Hypothalamus (tissue), 51 donors: Measurements from ENCODE around the gene ADORA3.

Experiments
- DNase-seq, 51 donors: peaks; one replicate each; lab custom pipeline; 2025; lab: John Stamatoyannopoulos, UW

ADORA3 gene

DNA sequence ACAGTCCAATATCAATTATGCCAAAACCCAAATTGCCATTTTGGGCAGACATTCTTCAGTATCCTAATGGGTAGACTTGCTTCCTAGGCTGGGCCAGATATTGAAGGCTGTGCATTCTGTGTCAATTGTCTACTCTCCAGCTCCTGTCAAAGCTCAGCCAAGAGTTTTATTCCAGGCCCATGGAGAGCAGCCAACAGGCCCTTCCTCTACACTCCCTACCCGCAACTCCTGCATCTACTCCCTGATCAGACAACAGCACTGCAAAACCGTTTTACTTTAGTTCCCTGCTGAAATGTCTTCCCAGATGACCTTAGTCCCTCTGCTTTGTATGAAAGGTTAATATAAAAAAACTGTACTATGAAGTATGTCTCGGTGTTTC lies 6.6 kb upstream of the ADORA3 start:
- DNase-seq, result peak in 10 of 51 donors; percentile 18 to 57 (median 32)

GRCh38 chr1:111507411-111508201 lies 4.2 kb upstream of the ADORA3 start:
- peak in 31 of 51 donors; percentile 39 to 85 (median 61) for DNase-seq

GRCh38 chr1:111506561-111506960 lies 3.1 kb upstream of the ADORA3 start:
- no peak for DNase-seq

DNA sequence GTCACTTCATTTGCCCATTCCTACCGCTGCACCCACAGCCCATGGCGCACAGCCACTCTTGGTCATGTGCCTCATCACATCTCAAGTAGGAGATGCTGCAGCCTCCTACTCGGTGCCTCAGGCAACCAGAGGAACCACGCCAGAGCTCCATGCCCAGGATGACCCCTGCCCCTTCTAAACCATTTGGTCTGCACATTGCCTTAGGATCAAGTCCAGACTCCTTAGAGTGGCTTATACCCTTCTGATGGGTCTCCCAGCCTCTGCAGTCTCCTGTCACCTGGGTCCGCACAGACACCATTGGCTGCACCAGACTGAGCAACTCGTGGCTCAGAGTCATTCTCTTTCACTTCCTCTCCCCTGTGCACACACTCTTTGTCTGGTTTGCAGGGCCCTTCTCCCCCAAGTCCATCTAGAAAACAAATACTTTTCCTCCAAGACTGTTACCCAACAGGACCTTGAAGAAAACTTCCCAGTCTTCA lies 2.2 kb upstream of the ADORA3 start:
- DNase-seq, result peak in 6 of 51 donors; percentile 13 to 37 (median 21)

DNA sequence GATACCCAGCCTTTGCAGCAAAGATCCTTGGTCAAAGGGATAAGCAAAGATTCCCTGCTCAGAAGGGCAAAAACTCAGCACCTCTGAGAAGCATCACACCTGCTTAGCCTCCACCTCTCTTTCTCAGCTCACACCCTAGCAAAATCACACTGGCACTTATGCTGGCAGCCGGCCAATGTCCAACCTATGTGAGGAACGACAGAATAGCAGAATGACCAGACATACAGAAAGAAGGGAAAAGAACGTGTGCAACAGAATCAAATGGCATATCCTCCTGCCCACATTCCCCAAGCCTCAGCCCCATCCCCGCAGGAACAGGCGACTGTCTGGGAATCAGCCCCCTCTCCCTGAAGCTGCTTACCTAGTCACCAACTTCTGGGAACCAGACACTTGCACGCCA lies 664 bp upstream of the ADORA3 start:
- no peak for DNase-seq

DNA sequence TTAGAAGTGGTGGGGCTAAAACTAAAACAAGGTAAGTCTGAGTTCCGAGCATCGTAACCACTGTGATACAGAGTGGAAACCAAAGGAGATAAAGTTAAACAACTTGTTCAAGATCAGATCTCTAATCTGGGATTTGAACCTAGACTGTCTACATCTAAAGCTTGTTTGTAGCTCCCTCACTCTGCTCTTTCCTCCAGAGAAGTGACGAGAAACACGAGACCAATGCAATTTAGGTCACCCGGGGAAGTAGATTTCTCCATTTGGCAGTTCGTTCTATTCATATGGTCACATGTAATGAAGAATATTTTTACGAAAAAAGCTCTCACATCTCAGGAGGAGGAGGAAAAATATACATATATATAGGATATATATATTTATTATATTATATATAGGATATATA lies 1.8 kb downstream of the ADORA3 start:
- no peak for DNase-seq

DNA sequence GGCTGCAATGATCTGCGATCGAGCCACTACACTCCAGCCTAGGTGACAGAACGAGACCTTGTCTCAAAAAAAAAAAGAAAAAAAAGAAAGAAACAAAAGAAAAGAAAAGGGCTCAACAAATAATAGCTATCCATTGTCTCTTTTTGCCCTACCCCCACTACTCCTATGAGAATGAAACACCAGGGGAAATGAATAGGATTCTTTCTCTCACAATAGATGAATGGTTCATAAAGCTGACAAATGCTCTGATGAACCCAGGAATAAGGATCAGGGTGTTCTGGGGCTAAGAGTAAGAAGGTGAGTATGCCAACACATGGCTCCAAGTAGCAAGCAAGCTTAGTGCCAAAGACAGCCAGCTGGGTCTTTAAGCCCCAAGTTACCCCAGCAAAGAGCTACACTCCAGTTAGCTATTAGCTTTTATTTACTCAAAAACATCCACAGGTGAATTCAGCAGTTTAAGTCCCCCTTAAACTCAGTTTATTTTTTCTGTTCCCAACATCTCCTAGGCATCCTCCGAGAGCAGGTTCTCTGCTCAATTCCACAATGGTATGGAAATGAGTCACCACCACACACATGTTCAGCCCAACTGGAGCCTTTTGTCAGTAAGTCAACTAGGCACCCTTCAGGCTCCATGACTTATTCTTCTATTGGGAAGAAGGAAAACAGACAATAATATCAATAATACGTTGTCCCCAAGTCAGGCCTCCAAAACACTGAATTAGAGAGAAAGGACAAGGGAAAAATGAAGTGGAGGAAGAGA lies 4.2 kb downstream of the ADORA3 start:
- peak in 1 of 51 donors; percentile 57 for DNase-seq

GRCh38 chr1:111497592-111497991 lies 5.8 kb downstream of the ADORA3 start:
- no peak for DNase-seq

DNA sequence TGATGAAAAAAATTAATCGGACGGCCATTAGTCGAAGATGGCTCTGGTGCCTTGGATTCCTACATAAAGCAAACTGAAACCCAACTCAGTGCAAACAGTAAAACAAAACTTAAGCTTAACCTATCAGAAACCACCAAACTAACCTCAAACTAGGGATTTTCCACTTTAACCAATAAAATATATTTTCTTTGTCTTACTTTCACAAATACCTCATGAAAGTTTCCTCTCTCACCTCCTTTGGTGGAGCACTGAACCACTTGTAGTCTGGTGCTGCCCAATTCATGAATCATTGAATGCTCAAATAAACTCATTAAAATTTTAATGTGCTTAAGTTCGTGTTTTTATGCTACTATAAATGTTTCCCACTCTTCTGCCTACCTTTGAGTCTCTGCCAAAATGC lies 7.0 kb downstream of the ADORA3 start:
- DNase-seq, result no peak

DNA sequence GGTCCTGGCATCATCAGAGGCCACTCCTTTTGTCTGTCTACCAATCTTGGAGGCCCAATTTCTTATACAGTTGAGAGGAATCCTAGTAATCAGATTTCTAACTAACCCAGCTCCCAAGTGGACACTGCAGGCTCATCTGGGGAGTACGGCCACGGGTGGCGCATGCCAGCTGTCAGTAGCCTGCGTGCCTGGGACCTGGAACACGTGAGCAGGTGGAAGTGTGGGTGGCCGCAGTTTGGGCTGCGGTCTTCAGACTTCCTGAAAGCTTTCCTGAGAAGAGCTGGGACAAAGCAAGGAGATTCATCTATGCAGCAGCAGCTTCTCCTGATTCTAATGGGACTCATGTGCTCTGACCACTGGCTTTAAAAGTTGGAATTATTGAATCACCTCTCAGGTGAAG lies 12.4 kb downstream of the ADORA3 start:
- DNase-seq, result peak in 2 of 51 donors; percentile 13 to 20

- DNase-seq, result no peak
Measured at GRCh38 chr1:111490220-111490619, 13.2 kb downstream of the ADORA3 start.

DNA sequence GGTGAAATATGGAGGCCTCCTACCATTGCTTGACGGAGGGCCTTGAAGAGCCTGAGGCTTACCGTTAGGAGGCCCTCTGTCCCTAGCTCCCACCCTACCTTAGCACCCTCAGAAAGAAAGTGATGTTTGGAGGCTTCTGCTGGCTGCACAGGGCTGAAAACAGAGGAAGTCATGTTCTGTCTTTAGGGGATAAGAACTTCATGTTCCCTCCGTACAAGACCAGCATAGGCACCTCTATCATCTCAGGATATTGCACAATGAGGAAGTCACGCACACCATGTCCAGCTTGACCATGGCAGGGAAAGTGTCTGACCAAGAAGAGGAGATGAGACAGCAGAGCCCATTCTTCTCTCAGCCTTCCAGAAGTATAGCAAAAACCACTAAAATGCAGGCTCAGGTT lies 13.8 kb downstream of the ADORA3 start:
- peak in 8 of 51 donors; percentile 13 to 47 (median 21) for DNase-seq

DNA sequence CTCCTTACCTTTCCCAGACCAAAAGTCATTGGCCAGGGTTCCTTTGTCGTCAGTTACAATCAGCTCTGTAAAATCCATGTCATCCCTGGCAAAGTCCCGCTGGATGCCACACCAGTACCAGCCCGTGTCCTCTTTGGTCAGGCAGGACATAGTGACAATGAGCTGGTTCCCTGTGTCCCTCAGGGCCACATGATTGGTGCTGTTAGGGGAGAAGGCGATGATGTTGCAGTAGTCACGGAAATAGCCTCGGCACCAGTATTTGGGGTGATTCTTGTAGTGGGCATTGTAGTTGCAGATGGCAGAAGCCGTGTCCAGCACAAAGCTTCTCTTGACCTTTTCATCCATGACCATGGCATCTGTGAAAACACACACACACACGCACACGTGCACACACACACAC lies 14.8 kb downstream of the ADORA3 start:
- DNase-seq, result peak in 15 of 51 donors; percentile 13 to 69 (median 32)

DNA sequence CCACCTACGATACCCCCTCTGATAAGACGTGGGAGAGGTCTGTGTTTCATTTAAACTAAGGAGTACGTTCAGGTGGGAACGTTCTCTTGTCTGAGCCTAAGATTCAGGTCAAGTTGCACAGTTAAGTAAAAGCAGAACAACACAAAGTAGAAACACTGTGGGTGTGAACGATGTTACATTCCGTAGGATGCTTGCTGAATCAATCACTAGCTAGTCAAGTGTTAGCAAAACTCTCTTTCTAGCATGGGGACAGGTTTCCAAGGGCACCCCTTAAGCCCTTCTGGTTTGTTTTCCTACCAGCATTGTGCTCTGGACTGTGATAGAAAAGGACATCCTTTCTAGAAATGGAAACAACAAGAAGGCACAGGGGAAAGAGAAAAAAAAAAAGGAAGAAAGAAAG lies 16.3 kb downstream of the ADORA3 start:
- DNase-seq, result no peak

- DNase-seq, result no peak
Measured at GRCh38 chr1:111486431-111486830, 17.0 kb downstream of the ADORA3 start.

- DNase-seq, result no peak
Measured at GRCh38 chr1:111484391-111485026, 18.9 kb downstream of the ADORA3 start.

DNA sequence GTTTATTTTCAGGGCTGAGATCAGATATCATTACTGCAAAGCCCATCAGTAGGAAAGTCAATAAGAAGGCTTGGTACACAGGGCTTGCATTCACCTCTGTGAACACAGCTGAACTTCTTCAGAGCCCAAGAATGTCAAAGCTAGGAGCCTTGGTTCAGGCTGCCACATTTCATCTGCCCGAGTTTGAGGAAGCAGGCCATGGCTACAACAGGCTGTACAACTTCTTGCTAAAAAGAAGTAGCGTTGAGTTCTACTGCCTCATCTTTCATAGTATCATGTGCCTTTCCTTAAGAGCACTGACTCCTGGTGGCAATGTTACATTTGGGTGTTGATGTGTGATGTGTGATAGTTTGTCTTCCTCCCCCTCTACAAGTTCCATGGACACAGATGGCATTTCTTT lies 19.6 kb downstream of the ADORA3 start:
- DNase-seq, result no peak

DNA sequence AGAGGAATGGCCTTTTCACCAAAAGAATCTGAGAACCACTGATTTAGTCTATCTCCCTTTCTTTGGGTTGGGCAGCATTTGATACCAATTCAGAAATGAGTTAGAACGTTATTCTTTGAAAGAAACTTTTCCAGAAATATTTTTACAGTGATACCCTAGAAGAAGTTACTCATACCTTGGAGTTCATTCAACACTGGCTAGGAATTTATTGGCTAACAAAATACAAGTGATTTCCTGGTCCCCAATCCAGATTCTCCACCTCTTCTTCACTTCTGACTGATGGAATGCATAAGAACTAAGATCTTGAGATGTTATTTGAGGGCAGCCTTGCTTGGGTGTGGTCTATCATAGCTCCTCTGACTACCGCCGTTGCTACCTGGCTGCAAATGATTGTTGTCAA lies 20.3 kb downstream of the ADORA3 start:
- DNase-seq, result no peak

DNA sequence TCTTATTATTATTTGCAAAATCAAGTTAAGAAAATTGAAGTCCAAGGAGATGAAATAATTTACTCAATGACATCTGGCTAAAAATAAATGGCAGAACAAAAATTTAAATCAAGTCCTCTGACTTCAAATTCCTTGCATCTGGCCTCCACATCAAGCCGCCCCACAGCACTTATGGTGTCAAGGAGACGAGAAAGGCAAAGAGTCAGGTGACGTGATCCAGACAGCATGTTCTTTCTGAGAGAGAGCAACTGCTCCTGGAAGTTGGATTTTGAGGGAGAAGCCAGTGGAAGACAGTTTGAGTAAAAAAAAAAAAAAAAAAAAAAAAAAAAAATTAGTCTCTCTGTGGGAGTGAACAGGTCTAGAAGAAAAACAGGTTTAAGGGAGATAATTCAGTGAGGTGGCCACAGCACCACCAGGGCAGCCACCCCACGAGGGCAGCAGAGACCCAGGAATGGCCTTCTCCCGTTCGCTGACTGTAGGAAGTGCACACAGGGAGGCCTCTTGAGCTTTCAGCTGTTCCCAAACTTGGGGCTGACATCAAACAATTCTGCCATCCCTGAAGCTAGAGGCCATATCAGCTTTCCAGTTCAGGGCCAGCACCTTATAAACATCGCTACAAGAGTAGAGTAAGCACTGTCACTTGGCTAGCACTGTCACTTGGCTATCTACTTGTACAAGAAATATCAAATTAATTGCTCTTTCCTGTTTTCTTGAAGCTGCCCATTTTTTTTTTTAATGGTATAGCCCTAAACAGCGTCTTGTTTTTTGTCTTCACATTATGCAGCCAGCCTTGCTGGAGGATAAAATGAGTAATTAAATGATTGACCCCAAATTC lies 21.8 kb downstream of the ADORA3 start:
- peak in 45 of 51 donors; percentile 17 to 85 (median 57) for DNase-seq

DNA sequence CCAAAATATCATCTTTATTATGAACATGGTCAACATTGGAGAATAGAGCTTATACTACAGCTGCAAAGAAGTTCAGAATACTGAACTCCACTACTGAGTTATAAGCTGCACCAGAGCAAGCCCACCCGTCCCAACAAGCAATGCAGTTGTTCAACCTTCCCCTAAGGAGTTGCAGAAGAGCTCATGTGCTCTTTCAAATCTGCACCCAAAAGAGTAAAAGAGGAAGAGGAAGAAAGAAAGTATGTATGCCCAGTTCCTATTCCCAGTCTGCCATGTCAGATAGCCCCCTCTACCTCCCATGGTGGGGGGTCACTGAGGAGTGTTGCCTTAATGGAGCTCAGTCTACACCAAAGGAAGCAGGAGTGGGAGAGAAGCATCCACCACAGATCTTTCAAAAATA lies 22.8 kb downstream of the ADORA3 start:
- no peak for DNase-seq
